Measurements from ENCODE around the gene CDH16.
"Not testable (repeated sequence)": the region's sequence is repeated elsewhere in the genome, so short reads cannot be mapped to it uniquely, and the experiment has no call there.

CDH16 gene

GRCh38 chr16:66947302-66948065 is 28.8 kb upstream of the CDH16 start:
- peak; percentile 80 for DNase-seq

- DNase-seq = no peak
Observed at GRCh38 chr16:66946974-66947301, 28.3 kb upstream of the CDH16 start.

GRCh38 chr16:66946541-66946940 is 27.9 kb upstream of the CDH16 start:
- no peak for DNase-seq

- no peak for DNase-seq
Observed at GRCh38 chr16:66945939-66946338, 27.3 kb upstream of the CDH16 start.

- DNase-seq = not testable (repeated sequence)
Observed at GRCh38 chr16:66944971-66945370, 26.3 kb upstream of the CDH16 start.

- no peak for DNase-seq
Observed at GRCh38 chr16:66944054-66944441, 25.4 kb upstream of the CDH16 start.

- no peak for DNase-seq
Observed at GRCh38 chr16:66943426-66944053, 24.9 kb upstream of the CDH16 start.

GRCh38 chr16:66942981-66943380 is 24.3 kb upstream of the CDH16 start:
- no peak for DNase-seq

GRCh38 chr16:66940236-66940635 is 21.6 kb upstream of the CDH16 start:
- no peak for DNase-seq

GRCh38 chr16:66939366-66939765 is 20.7 kb upstream of the CDH16 start:
- no peak for DNase-seq

- DNase-seq = no peak
Observed at GRCh38 chr16:66937725-66938337, 19.1 kb upstream of the CDH16 start.

- no peak for DNase-seq
Observed at GRCh38 chr16:66936889-66937554, 18.3 kb upstream of the CDH16 start.

GRCh38 chr16:66936462-66936861 is 17.8 kb upstream of the CDH16 start:
- no peak for DNase-seq

GRCh38 chr16:66935314-66936011 is 16.8 kb upstream of the CDH16 start, which contains the start of gene CES2:
TSS of gene CES2 (plus strand) at chr16:66935516. CDS start at chr16:66935636, 120 bp downstream.
- peak; percentile 85 for DNase-seq

- not testable (repeated sequence) for DNase-seq
Observed at GRCh38 chr16:66934839-66935313, 16.2 kb upstream of the CDH16 start.

GRCh38 chr16:66934138-66934838 is 15.6 kb upstream of the CDH16 start, which contains the start of gene CIAO2B:
TSS of gene CIAO2B (minus strand) at chr16:66934402. CDS start at chr16:66934364, 38 bp downstream.
- peak; percentile 96 for DNase-seq

- no peak for DNase-seq
Observed at GRCh38 chr16:66933776-66934137, 15.1 kb upstream of the CDH16 start.

- no peak for DNase-seq
Observed at GRCh38 chr16:66932076-66932475, 13.4 kb upstream of the CDH16 start.

- DNase-seq = no peak
Observed at GRCh38 chr16:66931665-66932064, 13.0 kb upstream of the CDH16 start.

- no peak for DNase-seq
Observed at GRCh38 chr16:66930189-66930588, 11.5 kb upstream of the CDH16 start.

GRCh38 chr16:66928702-66929388 is 10.2 kb upstream of the CDH16 start:
- no peak for DNase-seq
